ENCODE data around the gene DEK.
"Not testable (repeated sequence)": the region's sequence is repeated elsewhere in the genome, so short reads cannot be mapped to it uniquely, and the experiment has no call there.

Gene DEK

GRCh38 chr6:18264219-18264922 is at the start of gene DEK:
DEK (minus strand) TSS chr6:18264530; CDS start chr6:18263987, 543 bp downstream.
- DNase-seq (ENCODE audit: low read depth) = peak; percentile 76

GRCh38 chr6:18312368-18312767 is 48.0 kb upstream of the DEK start:
- DNase-seq (ENCODE audit: low read depth) = no peak

- DNase-seq (ENCODE audit: low read depth) = not testable (repeated sequence)
Measured at GRCh38 chr6:18310010-18310409, 45.7 kb upstream of the DEK start.

GRCh38 chr6:18309046-18309445 is 44.7 kb upstream of the DEK start:
- no peak for DNase-seq (ENCODE audit: low read depth)

GRCh38 chr6:18308070-18308735 is 43.9 kb upstream of the DEK start:
- no peak for DNase-seq (ENCODE audit: low read depth)

- no peak for DNase-seq (ENCODE audit: low read depth)
Measured at GRCh38 chr6:18306977-18307376, 42.6 kb upstream of the DEK start.

- no peak for DNase-seq (ENCODE audit: low read depth)
Measured at GRCh38 chr6:18302561-18303439, 38.5 kb upstream of the DEK start.

- DNase-seq (ENCODE audit: low read depth) = no peak
Measured at GRCh38 chr6:18293076-18293904, 29.0 kb upstream of the DEK start.

- DNase-seq (ENCODE audit: low read depth) = no peak
Measured at GRCh38 chr6:18289283-18289682, 25.0 kb upstream of the DEK start.

- no peak for DNase-seq (ENCODE audit: low read depth)
Measured at GRCh38 chr6:18284261-18284660, 19.9 kb upstream of the DEK start.

GRCh38 chr6:18281564-18281963 is 17.2 kb upstream of the DEK start:
- no peak for DNase-seq (ENCODE audit: low read depth)

- DNase-seq (ENCODE audit: low read depth) = no peak
Measured at GRCh38 chr6:18280084-18280483, 15.8 kb upstream of the DEK start.

- DNase-seq (ENCODE audit: low read depth) = no peak
Measured at GRCh38 chr6:18279422-18279821, 15.1 kb upstream of the DEK start.

GRCh38 chr6:18277237-18278006 is 13.1 kb upstream of the DEK start:
- DNase-seq (ENCODE audit: low read depth) = no peak

GRCh38 chr6:18276610-18277236 is 12.4 kb upstream of the DEK start:
- DNase-seq (ENCODE audit: low read depth) = no peak

GRCh38 chr6:18270216-18270615 is 5.9 kb upstream of the DEK start:
- DNase-seq (ENCODE audit: low read depth) = no peak

GRCh38 chr6:18269717-18270116 is 5.4 kb upstream of the DEK start:
- DNase-seq (ENCODE audit: low read depth) = no peak

- no peak for DNase-seq (ENCODE audit: low read depth)
Measured at GRCh38 chr6:18269253-18269652, 4.9 kb upstream of the DEK start.

- no peak for DNase-seq (ENCODE audit: low read depth)
Measured at GRCh38 chr6:18268066-18268465, 3.7 kb upstream of the DEK start.

- DNase-seq (ENCODE audit: low read depth) = no peak
Measured at GRCh38 chr6:18266523-18266912, 2.2 kb upstream of the DEK start.
